ENCODE results near the gene TOR1B. TPM values are rescaled to one million over a fixed set of nuclear protein-coding genes. Genes with fewer than 3 reads are reported as not detected.
"Not testable (repeated sequence)": the region's sequence is repeated elsewhere in the genome, so short reads cannot be mapped to it uniquely, and the experiment has no call there.

TOR1B gene
- total RNA-seq, 1 experiment from 2014 or later = 33.2 TPM

DNA sequence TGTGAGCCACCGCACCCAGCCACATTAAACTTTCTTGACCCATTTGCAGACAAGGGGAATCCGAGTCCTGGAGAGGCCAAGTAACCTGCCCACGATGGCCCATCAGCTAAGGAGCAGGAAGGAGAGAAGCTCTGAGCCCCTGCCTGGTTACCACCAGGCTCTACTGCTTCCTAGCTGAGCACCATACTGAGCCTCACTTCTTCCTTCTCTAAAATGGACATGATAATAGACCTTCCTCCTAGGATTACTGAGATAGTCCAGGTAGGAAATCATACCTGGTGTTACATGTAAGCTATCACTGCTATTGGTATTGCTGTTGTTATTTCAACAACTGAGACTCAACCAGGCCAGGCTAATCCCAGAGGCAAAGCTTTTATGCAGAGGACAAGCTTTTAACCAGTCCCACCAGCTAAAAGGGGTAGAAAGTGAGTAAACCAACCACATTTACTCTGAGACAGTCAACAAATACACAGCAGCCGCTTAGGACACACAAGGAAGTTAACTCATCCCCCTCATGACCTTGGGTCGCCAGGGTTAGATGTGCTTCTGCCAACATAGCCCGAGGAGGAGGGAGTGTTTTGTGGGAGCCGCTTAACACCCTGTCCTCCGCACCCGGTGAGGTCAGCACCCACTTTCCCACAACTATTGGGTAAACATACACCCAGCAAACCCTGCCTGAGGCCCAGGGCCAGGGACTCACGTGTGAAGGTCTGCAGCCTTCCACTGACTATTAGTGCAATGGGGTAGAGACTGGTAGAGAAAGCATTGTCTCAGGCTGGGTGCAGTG, 29.5 kb upstream of the TOR1B start:
- in situ Hi-C loops (cut with HindIII; ENCODE audit: low pct_unique_long_range_greater_than_20kb, low sequenced_read_pairs) = no loop called here
- DNase-seq (ENCODE audit: low read depth, low spot score) = no peak

DNA sequence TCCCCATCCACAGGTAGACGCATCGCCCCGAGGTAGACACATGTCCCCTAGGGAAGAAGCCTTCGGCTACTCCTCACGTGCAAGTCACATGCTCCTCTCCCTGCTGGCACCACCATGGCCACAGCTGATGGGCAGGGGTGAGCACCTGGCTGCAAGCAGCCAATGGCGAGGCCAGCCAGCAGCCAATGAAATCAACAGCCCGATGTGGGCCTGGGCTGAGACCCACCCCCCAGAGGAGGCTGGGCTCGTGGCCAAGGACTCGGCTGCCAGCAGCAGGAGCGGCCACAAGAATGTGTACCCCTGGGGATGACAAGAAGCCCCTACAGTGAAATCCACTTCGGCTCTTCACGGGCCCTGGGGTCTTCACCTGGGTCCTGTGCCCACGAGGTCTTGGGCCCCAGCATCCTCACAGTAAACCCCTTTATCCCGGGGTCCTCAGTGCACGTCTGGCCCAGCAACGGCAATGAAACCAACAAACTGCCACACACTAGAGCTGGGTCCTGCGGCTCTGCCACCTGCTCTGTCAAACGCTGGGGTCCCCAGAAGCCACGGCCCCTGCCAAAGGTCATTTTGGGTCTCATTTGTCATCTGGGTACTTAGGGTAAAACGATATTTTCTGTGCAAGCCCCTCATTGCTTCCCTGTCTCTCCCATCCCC, 28.1 kb upstream of the TOR1B start:
- no peak for DNase-seq (ENCODE audit: low read depth, low spot score)
- in situ Hi-C loops (cut with HindIII; ENCODE audit: low pct_unique_long_range_greater_than_20kb, low sequenced_read_pairs) = no loop called here

DNA sequence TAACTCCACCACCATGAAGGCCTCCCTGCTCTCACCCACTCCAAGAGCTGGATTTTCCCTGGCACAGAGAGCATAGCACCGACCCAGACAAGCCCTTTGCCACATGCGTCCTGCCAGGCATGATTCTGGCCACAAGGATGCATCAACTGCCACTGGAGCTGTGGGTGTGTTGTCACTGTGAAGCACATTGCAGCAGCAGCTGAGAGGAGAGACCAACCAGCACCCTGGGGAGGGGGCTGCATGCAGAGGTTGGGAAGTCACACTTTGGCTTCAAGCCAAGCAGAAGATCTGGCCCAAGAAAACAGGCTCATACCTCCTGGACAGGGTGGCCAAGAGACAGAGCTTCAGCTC, 27.6 kb upstream of the TOR1B start:
- in situ Hi-C loops (cut with HindIII; ENCODE audit: low pct_unique_long_range_greater_than_20kb, low sequenced_read_pairs) = no loop called here
- DNase-seq (ENCODE audit: low read depth, low spot score) = no peak

DNA sequence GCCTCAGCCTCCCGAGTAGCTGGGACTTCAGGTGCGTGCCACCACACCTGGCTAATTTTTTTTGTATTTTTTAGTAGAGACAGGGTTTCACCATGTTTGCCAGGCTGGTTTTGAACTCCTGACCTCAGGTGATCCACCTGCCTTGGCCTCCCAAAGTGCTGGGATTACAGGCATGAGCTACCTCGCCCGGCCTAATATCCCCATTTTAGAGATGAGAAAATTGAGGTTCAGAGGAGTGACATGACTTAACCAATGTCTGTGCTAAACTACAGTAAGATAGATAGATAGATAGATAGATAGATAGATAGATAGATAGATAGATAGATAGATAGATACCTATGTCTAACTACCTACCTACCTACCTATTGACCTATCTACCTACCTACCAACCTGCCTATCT, 26.9 kb upstream of the TOR1B start:
- in situ Hi-C loops (cut with HindIII; ENCODE audit: low pct_unique_long_range_greater_than_20kb, low sequenced_read_pairs); DNase-seq (ENCODE audit: low read depth, low spot score): not testable (repeated sequence)

DNA sequence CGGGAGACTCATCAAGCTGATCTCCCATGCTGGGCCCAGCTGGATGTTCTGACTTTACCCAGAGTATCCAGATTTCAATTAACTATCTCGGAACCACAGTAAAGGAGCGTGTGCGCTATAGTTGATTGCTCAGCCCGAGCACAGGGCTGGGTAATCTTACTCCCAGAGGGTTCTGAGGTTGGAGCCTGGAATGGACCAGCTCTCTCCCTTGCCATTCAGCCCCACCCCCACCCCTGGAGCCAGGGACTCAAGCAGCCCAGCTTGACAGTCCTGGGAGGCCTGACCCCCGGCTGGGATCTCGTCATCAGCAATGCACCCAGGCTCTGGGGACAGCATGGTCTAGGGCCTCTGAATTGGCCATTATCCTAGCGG, 26.4 kb upstream of the TOR1B start:
- in situ Hi-C loops (cut with HindIII; ENCODE audit: low pct_unique_long_range_greater_than_20kb, low sequenced_read_pairs) = no loop called here
- no peak for DNase-seq (ENCODE audit: low read depth, low spot score)

DNA sequence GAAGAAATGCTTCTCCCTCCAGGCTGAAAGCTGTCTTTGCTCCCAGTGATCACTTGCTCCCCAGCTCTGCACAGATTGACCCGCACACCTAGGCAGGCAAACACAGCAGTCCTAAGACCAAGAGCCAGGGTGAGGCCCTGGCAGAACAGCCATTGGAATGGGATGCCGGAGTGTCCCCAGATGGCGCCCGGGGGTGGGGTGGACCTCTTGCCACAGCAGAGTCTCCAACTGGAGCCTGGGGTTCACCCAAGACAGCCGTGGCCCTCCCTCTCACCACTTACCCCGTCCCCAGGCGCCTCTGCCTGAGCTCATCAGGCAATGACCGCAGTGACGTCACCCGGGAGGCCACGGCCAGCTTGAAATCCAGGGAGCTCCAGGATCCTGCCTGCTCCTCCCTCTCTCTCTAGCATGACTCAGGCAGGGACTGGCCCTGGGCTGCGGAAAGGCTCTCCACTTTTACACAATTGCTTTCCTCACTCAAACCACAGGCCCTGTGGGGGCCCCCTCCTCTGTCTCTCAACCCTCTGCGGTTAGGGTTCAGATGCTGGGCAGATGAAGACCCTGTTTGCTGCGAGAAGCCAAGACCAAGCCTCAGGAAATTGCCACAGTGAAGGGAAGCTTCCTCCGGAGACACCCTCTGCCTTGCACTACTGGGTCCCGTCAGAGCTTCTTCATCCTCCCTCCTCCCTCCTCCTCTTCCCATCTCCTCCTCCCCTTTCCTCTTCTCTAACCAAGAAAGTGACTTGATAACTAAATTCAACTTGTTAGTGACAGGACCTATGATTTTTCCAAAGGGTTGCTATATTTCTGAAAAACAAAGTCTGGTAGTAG, 25.8 kb upstream of the TOR1B start:
- peak; percentile 95 for DNase-seq (ENCODE audit: low read depth, low spot score)
- in situ Hi-C loops (cut with HindIII; ENCODE audit: low pct_unique_long_range_greater_than_20kb, low sequenced_read_pairs) = no loop called here

DNA sequence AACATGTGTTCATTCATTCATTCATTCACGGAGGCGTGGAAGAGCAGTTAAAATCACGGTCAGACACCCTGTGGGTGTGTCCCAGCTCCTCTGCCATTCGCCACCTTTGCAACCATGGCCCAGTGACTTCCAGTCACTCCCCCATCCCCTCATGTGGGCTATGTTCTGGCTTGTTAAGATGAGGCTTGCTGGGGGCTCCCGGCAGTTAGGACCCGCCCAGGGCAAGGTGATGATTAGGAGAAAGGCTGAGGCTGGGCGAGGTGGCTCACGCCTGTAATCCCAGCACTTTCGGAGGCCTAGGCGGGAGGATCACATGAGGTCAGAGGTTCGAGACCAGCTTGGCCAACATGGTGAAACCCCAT, 25.2 kb upstream of the TOR1B start:
- in situ Hi-C loops (cut with HindIII; ENCODE audit: low pct_unique_long_range_greater_than_20kb, low sequenced_read_pairs) = no loop called here
- DNase-seq (ENCODE audit: low read depth, low spot score) = no peak

DNA sequence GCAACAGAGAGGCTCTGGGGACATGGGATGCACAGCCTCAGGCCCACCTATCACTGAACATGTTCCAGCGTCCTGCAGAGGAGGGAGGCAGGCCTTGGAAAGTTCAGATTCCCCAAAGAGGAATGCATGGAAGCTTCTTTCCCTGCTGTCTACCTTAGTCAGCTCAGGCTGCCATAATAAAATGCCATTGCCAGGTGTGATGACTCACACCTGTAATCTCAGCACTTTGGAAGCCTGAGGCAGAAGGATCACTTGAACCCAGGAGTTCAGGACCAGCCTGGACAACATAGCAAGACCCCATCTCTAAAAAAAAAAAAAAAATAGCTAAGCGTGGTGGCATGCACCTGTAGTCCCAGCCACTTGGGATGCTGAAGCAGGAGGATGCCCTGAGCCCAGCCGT, 24.5 kb upstream of the TOR1B start:
- in situ Hi-C loops (cut with HindIII; ENCODE audit: low pct_unique_long_range_greater_than_20kb, low sequenced_read_pairs) = no loop called here
- DNase-seq (ENCODE audit: low read depth, low spot score) = no peak

DNA sequence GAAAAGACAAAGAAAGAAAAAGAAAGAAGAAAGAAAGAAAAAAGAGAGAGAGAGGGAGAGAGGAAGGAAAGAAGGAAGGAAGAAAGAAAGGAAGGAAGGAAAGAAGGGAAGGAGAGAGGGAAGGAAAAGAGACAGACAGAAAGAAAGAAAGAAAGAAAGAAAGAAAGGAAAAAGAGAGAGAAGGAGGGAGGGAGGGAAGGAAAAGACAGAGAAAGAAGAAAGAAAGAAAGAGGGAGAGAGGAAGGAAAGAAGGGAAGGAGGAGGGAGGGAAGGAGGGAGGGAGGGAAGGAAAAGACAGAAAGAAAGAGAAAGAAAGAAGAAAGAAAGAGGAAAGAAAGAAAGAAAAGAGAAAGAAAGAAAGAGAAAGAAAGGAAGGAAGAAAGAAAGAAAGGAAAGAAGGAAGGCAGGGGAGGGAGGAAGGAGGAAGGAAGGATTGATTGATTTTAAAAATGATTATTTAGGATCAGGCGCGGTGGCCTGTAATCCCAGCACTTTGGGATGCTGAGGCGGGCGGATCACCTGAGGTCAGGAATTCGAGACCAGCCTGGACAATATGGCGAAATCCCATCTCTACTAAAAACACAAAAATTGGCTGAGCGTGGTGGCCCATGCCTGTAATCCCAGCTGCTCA, 23.3 kb upstream of the TOR1B start:
- no peak for DNase-seq (ENCODE audit: low read depth, low spot score)
- in situ Hi-C loops (cut with HindIII; ENCODE audit: low pct_unique_long_range_greater_than_20kb, low sequenced_read_pairs) = no loop called here

DNA sequence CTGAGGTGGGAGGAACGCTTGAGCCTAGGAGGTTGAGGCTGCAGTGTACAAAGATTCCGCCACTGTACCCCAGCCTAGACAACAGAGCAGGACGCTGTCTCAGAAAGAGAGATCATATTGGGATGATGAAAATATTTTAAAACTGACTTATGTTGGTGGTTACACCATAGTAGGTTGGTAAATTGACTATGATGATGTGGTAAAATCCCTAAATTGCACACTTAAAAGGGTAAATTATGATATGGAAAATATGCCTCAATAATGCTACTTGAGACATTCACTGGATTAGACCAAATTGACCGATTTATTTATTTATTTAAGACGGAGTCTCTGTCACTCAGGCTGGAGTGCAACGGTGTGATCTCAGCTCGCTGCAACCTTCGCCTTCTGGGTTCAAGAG, 21.9 kb upstream of the TOR1B start:
- DNase-seq (ENCODE audit: low read depth, low spot score) = no peak
- in situ Hi-C loops (cut with HindIII; ENCODE audit: low pct_unique_long_range_greater_than_20kb, low sequenced_read_pairs) = no loop called here

DNA sequence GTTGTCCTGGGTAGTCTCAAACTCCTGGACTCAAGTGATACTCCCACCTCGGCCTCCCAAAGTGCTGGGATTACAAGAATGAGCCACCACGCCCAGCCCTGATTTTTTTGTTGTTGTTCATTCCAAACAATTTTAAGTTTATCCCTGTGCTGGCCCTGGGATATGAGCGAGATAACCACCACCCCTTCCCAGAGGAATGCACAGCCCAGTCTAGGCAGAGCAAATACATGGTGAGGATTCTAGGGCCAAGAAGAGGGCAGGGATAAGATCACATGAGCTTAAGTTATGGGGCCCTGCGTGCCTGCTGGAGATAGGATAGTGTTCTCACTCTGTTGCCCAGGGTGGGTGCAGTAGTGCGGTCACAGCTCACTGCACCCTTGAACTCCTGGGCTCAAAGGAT, 21.0 kb upstream of the TOR1B start:
- no peak for DNase-seq (ENCODE audit: low read depth, low spot score)
- in situ Hi-C loops (cut with HindIII; ENCODE audit: low pct_unique_long_range_greater_than_20kb, low sequenced_read_pairs) = no loop called here

DNA sequence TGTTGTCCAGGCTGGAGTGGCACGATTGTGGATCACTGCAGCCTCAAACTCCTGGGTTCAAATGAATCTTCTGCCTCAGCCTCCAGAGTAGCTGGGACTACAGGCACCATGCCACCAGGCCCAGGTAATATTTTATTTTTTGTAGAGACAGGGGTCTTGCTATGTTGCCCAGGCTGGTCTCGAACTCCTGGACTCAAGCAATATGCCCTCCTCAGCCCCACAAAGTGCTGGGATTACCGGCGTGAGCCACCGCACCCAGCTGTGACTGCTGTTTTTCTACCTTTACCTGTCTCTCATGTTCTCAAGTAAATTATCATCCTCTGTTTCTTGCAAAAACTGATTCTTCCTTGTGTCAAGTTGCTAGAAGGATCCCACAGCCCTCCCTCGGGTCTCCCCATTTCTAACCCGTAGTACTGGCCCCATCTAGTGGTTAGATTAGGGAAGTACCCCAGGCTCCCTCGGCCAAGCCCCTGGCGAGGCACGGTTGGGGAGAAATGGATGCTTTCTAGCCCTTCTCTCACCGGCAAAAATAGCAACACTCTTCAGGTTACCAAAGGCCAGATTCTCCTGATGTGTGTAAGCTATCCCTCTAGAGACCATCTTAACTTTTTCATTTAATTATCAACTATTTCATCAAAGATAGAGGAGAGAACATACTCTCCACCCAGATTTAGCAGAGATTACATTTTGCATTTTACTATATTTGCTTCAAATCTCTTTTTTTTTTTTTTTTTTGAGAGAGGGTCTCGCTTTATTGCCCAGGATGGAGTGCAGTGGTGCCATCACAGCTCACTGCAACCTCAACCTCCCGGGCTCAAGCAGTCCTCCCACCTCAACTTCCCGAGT, 19.2 kb upstream of the TOR1B start:
- DNase-seq (ENCODE audit: low read depth, low spot score) = peak; percentile 84
- in situ Hi-C loops (cut with HindIII; ENCODE audit: low pct_unique_long_range_greater_than_20kb, low sequenced_read_pairs) = no loop called here

DNA sequence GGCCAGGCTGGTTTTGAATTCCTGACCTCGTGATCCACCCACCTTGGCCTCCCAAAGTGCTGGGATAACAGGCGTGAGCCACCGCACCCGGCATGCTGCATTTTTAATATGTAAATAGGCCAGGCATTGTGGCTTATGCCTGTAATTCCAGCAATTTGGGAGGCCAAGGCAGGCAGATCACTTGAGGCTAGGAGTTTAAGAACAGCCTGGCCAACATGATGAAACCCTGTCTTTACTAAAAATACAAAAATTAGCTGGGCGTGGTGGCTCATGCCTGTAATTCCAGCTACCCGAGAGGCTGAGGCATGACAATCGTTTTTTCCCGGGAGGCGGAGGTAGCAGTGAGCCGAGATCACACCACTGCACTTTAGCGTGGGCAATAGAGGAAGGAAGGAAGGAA, 18.0 kb upstream of the TOR1B start:
- in situ Hi-C loops (cut with HindIII; ENCODE audit: low pct_unique_long_range_greater_than_20kb, low sequenced_read_pairs); DNase-seq (ENCODE audit: low read depth, low spot score): not testable (repeated sequence)

DNA sequence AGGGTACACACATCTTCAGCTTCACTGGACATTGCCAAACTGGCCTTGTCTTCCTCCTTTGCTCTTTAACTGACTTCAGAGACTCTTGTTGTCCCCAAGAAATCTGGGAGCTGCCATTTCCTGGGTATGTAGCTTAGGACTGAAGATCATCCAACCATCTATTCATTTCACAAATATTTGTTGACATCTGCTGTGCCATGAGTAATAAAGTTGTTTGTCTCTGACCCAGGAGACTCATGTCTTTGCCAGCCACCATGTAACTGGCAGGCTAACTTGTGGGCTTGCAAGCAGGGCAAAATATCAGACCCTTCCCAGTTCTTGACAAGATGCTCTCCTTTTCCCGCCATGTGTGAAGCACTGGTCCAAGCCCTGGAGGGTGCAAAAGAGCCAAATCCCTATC, 17.1 kb upstream of the TOR1B start:
- in situ Hi-C loops (cut with HindIII; ENCODE audit: low pct_unique_long_range_greater_than_20kb, low sequenced_read_pairs) = no loop called here
- no peak for DNase-seq (ENCODE audit: low read depth, low spot score)

DNA sequence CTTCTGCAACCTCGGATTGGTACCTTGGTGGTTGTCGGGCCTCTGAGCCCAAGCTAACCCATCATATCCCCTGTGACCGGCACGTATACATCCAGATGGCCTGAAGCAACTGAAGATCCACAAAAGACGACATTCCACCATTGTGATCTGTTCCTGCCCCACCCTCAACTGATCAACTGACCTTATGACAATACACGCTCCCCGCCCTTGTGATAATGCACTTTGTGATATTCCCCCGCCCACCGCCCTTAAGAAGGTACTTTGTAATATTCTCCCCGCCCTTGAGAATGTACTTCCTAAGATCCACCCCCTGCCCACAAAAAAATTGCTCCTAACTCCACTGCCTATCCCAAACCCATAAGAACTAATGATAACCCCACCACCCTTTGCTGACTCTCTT, 16.5 kb upstream of the TOR1B start:
- DNase-seq (ENCODE audit: low read depth, low spot score) = no peak
- in situ Hi-C loops (cut with HindIII; ENCODE audit: low pct_unique_long_range_greater_than_20kb, low sequenced_read_pairs) = no loop called here

DNA sequence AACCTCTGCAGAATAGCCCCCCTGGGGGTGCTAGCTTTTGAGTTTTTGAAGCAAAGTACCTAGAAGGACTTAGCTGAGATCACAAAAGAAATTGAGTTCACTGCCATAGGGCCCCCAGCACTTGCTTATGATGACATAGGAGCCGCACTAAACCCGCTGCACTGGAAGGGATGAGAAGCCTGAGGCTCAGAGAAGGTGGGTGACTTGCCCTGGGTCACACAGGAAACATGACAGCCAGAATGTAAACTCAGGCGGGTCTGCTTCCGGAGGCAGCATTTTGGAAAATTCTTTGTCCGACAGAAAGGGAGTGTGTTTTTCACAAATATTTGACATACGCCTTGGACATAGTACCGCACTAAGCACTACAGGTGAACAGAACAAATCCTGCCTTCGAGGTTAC, 8.4 kb upstream of the TOR1B start:
- in situ Hi-C loops (cut with HindIII; ENCODE audit: low pct_unique_long_range_greater_than_20kb, low sequenced_read_pairs) = no loop called here
- DNase-seq (ENCODE audit: low read depth, low spot score) = no peak

DNA sequence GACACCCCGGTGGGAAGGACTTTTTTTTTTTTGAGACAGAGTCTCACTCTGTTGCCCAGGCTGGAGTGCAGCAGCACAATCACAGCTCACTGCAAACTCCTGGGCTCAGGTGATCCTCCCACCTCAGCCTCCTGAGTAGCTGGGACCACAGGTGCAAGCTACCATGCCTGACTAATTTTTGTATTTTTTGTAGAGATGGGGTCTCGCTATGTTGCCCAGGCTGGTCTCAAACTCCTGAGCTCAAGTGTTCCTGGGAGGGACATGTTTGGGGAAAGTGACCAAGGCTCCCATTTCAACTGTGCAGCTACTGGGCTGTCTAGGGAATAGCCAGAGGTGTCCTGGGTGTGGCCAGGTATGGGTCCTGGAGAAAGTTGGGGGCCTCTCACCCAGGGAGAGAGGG, 7.0 kb upstream of the TOR1B start:
- in situ Hi-C loops (cut with HindIII; ENCODE audit: low pct_unique_long_range_greater_than_20kb, low sequenced_read_pairs); DNase-seq (ENCODE audit: low read depth, low spot score): not testable (repeated sequence)

DNA sequence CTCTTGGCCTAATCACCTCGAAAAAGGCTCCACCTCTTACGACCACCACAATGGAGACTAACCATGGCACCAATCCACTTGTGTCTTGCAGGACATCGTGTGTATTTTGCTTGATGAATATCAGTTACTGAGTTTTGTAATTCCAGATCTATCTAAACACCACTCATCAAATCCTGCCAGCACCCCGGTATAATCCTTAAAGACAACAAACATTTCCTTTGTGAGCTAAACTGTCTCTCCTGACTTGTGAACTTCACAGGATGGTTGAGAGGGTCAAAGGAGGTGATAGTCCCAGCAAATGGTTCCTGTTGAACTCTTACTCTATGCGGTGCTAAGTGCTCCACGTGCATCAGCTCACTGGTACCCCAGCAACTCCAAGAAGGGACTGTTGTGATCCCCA, 4.0 kb upstream of the TOR1B start:
- in situ Hi-C loops (cut with HindIII; ENCODE audit: low pct_unique_long_range_greater_than_20kb, low sequenced_read_pairs) = no loop called here
- no peak for DNase-seq (ENCODE audit: low read depth, low spot score)
